ENCODE results near the gene SEBOX.

Gene SEBOX, protein sequence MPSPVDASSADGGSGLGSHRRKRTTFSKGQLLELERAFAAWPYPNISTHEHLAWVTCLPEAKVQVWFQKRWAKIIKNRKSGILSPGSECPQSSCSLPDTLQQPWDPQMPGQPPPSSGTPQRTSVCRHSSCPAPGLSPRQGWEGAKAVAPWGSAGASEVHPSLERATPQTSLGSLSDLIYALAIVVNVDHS

DNA sequence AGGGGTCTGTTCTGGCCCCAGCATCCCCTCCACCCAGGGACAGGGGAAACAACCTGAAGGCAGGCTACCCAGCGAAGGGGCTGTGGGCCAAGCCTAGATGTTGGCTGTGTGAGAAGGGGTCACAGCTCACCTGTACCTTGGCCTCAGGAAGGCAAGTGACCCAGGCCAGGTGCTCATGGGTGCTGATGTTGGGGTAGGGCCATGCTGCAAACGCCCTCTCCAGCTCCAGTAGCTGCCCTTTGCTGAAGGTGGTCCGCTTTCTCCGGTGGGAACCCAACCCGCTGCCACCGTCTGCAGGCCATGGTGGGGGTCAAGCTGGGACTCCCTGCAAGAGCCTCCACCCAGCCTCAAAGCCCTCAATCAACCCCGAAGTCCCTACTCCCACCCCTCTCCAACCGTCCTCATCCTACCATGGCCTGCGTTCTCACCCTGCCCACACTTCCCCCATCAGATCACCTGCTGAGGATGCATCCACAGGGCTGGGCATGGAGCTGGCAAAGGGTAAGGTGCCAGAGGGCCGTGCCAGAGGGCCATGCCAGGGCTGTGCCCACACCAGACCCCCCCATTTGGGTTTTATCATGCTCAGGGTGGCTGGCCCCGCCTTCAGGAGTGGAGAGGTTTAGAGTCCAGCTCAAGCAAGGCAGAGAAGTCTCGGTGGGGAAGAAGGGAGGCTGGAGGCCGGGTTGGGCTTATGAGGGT is at the start of gene SEBOX:
TSS of gene SEBOX (minus strand) at position 535 of the 699 bp plus-strand sequence. CDS start at position 487, 48 bp downstream.
- in situ Hi-C loops (cut with MboI; ENCODE audit: low sequenced_read_pairs): no loop called here

DNA sequence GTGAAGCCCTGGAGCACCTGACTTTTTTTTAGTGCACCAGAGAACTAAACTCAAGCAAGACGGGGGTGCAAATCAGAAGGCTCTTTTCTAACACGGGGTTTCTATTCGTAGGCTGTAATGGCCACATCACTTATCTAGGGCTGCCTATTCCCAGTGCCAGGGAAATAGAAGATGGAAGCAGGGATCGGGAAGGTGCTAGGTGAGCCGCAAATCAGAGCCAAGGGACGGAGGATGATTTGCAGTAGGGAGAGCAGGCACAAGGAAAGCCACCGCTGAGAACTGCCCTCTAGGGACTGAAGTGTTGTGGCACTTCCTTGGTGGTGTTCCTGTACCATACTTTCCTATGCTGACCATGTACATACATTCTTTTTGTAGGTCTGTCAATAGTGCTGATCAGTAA is 48.8 kb upstream of the SEBOX start:
- in situ Hi-C loops (cut with MboI; ENCODE audit: low sequenced_read_pairs): loop anchor here (25.0 kb wide), 3 partner anchors 98 to 627 kb away; partner anchors contain the start of gene FOXN1

DNA sequence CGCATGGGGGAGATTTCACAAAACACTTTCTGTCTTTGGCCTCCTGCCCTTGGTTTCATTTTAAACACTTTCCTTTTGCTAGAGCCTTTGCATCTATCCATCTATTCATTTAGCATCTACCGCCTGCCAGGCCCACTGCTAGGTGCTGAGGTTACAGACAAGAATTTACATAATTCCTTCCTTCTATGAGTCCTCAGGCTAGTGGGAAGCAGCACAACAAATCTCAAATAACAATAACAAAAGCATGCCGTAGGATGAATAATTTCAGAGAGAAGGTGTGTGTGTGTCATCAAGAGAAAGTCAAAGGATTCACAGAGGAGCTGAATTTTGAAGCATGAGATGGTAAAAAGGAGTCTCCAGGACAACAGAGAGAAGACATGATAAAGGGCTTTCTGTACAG is 47.1 kb upstream of the SEBOX start:
- in situ Hi-C loops (cut with MboI; ENCODE audit: low sequenced_read_pairs): loop anchor here (25.0 kb wide), 3 partner anchors 100 to 625 kb away; partner anchors contain the start of gene FOXN1

DNA sequence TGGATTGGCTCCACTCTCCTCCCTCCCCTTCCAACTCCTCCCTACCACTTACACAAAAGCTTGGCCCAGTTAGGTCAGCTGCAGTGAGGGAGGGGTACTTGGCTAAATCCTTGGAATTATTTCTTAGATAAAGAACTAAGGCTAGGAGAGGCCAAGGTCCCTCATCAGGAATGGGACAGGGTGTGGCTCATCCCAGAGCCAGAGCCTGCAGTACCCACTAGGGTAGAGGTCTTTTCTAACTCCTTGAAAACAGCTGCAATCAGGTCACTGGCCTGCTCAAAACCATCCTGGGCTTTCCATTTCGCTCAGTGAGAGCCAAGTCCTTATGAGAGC is 42.9 kb upstream of the SEBOX start:
- in situ Hi-C loops (cut with MboI; ENCODE audit: low sequenced_read_pairs): loop anchor here (25.0 kb wide), 3 partner anchors 104 to 621 kb away; partner anchors contain the start of gene FOXN1

DNA sequence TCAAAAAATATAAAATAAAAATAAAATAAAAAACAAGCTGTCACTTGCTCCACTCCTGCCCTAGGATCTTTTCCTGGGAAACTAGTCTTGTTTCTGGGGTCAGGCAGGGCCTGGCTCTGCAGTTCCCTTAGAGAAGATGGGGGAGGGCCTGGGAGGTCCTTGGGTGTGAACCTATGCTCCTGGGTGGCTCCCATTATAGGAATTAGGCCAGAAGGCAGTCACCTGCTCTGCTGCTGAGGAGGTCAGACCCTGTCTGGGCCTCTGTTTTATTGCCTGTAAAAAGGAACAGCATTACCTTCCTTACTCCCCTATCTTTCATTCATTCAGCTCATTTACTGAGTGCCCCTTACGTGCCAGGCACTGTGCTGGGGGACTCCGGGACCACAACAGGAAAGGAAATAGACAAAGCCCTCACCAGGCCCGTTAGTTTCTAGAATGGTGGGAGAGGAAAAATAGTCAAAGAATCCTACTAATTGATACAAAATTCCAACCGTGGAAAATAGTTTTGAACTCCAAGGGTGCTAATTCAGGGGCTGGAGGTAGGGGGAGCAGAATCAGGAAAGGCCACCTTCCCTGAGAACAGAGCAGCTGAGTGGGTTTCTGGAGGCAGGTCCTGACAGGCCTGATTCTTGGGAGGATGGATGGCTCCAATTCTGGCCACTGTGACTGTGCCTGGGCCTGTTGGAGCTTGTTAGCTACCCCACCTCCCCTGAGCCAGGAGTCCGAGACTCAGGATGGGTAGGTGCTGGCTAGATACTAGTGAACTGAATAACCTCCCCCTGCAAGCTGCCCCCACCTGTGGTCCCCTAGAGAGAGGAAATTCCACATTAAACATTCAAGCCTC is 42.4 kb upstream of the SEBOX start:
- in situ Hi-C loops (cut with MboI; ENCODE audit: low sequenced_read_pairs): loop anchor here (25.0 kb wide), 3 partner anchors 105 to 620 kb away; partner anchors contain the start of gene FOXN1

DNA sequence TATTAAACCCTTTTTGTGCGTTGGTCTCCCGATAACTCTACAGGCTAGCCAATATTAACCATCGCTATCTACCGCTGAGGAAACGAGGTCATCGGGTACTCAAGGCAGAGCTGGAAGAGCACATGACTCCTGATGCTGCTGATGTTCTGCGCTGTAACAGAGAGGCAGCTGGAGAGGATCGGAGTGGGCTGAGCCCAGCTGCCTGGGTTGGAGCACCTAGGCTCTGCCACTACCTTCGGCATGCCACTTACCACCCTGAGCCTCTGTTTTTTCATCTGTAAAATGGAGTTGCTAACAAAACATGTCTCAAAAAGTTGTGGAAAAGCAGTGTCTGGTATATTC is 41.4 kb upstream of the SEBOX start:
- in situ Hi-C loops (cut with MboI; ENCODE audit: low sequenced_read_pairs): loop anchor here (25.0 kb wide), 3 partner anchors 106 to 619 kb away; partner anchors contain the start of gene FOXN1

DNA sequence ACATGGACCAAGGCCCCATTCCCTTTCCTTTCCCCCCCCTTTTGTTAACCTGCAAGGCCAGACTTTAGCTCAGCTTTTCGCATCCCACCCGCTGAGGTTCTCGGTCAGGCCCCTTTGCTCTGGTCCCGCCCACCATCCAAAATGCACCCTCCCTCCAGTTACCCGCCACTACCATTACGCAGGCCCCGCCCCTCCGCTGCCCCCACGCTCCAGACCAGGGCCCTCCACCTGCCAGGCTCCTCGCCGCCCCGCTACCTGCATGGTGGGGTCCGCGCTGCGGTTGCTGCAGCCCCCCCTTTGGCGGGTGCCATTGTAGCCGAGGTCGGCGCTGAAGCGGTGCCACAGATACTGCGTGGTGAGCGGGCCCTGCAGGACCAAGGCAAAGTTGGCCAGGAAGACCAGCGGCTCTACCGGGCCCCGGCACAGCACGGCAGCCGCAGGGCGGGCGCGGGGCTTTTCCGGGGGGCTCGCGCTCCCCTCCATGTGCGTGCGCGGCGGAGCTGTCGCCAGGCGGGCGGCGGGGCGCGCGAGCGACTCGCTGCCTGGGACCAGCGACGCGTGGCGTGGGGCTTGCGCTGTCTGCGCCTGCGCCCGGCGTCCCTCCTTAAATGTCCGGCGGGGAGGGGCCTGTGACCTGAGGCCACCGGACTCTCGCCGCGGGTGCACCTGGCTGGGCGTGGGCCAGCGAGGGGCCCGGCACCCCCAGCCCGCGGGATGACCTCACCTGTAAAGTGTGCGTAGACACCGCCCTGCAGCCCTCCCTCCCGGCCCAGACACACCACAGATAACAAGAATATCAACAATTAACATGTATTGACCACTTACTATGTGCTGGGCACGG is 40.9 kb upstream of the SEBOX start, which contains the start of gene SLC46A1:
TSS of gene SLC46A1 (minus strand) at position 581 of the 841 bp plus-strand sequence. CDS start at position 483, 98 bp downstream.
- in situ Hi-C loops (cut with MboI; ENCODE audit: low sequenced_read_pairs): loop anchor here (25.0 kb wide), 3 partner anchors 106 to 619 kb away; partner anchors contain the start of gene FOXN1

DNA sequence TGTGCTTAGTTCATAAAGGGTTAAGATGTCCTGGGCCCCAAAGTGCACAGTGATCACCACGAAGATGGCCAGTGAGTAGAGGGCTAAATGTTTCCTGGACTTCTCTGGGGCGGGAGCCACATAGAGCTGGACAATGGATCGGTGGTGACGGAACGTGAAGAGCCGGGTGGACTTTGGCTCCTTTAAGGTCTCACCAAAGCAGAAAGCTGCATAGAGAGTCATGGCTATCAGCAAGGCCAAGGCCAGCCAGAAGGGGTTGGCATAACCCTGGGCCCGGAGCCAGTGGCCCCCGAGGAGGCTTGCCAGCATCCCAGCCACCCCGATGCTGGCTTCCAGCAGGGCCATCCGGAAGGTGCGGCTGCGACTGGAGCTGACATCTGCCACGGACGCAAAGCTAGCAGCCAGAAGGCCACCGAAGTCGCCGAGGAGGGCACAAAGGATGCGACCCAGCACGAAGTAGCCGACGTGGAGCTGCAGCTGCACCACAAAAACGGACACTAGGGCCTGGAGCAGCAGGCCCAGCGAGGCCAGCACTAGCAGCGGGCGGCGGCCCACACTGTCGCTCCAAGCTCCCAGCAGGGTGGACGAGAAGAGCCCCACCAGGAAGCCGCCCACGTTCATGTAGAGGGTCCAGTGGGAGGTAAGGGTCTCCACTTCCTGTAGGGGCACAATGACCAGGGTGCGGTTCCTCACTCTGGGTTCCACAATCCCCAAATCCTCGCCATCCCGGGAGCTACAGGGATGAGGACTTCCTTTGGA is 40.0 kb upstream of the SEBOX start:
- in situ Hi-C loops (cut with MboI; ENCODE audit: low sequenced_read_pairs): loop anchor here (25.0 kb wide), 3 partner anchors 107 to 618 kb away; partner anchors contain the start of gene FOXN1

DNA sequence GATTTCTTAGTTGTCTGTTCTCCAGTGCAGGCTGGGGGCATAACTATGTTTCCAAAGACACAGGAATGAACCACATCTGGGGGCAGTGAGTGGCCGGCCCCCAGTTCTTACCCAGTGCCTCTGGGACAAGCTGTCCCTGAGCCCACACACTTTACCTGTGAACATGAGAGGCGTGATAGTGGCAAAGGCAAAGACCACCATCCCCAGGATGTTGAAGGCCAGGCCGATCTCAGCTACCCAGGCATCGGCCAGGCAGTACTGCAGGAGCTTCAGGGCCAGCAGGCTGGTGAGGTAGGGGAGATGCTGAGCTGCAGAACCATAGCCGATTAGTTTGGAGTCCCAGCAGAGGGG is 39.4 kb upstream of the SEBOX start:
- in situ Hi-C loops (cut with MboI; ENCODE audit: low sequenced_read_pairs): loop anchor here (25.0 kb wide), 3 partner anchors 108 to 617 kb away; partner anchors contain the start of gene FOXN1

DNA sequence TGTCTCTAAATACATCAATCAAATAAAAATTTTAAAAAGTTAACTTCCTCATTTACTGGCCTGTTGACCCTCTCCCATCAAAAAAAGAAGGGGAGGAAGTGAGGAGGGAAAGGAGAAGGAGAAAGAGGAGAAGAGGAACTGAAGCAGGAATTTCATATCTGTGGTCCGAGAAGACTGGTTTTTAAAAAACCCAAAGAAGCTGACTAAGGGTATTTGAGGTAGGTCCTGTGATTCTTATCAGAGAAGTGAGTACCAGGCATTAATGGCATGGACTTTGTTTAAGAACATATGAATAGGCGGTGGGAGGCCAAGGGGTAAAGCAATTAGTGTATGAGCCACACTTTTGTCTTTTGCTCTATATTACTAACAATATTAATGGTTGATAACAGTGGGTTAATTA is 39.0 kb upstream of the SEBOX start:
- in situ Hi-C loops (cut with MboI; ENCODE audit: low sequenced_read_pairs): loop anchor here (25.0 kb wide), 3 partner anchors 108 to 617 kb away; partner anchors contain the start of gene FOXN1

DNA sequence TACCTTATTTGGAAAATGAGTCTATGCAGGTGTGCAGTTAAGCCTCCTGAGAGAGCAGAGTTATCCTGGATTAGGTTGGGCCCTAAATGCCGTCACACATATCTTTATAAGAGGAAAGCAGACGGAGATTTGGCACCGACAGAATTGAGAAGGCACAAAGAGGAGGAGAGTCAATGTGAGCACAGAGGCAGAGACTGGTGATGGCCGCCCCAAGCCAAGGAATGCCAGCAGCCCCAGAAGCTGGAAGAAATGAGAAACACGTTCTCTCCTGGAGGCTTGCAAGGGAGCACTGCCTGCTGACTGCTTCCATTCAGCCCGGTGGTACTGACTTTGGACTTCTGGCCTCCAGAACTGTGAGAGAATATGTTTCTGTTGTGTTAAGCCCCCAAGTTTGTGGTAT is 37.8 kb upstream of the SEBOX start:
- in situ Hi-C loops (cut with MboI; ENCODE audit: low sequenced_read_pairs): loop anchor here (25.0 kb wide), 3 partner anchors 109 to 616 kb away; partner anchors contain the start of gene FOXN1

DNA sequence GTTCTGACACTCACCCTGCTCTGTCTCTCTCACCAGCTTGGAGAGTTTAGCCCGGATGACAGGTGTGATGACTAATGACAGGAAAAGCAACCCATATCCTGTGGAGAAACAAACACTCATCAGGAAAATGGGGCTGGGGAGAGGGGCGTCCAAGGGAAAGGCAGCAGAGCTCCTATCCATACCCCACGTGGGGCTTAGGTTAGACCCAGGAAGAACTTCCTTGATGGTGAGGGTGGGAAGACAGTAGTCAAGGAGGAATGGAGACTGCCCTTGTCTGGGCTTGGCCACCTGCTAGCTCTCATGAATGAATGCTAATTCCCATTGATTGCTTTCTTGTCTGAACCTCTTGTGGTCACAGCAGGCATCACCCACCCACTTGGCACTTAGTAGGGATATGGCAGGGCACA is 37.2 kb upstream of the SEBOX start:
- in situ Hi-C loops (cut with MboI; ENCODE audit: low sequenced_read_pairs): loop anchor here (25.0 kb wide), 3 partner anchors 110 to 615 kb away; partner anchors contain the start of gene FOXN1

DNA sequence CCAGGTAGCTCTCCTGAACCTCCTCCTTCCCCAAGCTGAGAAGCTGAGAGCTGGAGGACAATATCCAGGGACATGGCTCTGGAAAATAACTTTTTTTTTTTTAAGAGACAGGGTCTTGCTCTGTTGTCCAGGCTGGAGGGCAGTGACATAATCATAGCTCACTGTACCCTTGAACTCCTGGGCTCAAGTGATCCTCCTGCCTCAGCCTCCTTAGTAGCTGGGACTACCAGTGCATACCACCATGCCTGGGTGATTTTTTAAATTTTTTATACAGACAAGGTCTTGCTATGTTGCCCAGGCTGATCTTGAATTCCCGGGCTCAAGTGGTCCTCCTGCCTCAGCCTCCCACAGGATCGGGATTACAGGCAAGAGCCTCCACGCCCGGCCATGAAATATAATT is 34.8 kb upstream of the SEBOX start:
- in situ Hi-C loops (cut with MboI; ENCODE audit: low sequenced_read_pairs): loop anchor here (25.0 kb wide), 3 partner anchors 112 to 613 kb away; partner anchors contain the start of gene FOXN1

DNA sequence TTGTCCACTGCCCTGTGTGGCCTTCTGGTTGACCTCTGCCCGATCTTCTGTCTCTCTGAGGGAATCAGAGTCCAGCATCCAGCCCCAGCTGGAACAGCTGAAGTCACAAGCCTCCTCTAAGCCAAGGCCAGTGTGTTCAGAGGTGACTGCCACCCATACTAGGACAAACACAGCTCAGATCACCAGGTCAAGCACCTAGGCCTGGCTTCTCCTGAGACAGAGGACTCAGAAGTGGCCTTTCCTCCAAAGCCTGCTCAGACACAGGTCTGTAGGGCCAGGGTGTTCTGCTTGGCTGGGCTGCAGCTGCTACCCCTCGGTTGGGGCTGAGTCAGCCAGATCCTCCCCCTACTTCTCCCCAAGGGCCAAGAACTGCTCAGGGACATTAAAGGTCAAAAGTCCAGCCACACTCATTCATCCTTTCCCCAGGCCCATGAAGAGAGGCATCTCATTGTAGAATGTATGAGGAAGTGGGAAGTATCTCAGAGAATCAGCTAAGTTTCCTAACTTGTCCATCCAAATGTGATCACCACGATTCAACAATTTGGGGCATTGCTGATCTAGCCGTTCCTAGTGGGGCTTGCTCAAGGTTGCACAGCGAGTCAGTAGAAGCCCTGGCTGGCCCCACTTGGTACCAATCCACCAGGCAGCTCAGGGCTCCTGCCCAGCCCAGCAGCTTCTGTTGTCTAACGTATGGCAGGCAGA is 33.4 kb upstream of the SEBOX start:
- in situ Hi-C loops (cut with MboI; ENCODE audit: low sequenced_read_pairs): no loop called here

DNA sequence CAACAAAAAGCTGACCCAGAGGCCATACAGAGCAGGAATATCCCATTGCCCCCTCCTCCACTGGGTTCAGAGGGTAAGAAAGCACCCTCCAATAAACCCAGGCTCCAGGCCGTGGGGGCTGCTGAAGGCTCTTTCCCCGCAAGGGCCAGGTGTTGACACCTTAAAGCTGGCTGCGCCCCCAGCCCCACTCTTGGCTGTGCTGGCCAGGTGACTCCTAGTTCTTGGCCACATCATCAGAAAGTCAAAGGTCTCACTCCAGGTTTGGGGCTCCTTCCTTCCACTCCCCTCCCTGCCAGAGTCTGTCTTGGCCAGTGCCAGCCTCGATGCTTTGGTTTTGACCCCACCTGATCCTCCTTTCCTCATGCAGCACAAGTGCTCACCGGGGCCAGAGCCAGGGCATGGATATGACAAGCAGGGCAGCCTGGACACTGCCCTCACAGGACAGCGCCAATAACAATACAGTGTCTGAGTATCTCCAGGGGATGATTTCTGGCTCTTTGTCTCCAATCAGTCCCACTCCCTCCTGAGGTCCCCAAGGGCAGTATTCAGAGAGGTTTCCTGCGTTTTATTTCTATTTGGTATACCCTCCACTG is 32.8 kb upstream of the SEBOX start:
- in situ Hi-C loops (cut with MboI; ENCODE audit: low sequenced_read_pairs): no loop called here

DNA sequence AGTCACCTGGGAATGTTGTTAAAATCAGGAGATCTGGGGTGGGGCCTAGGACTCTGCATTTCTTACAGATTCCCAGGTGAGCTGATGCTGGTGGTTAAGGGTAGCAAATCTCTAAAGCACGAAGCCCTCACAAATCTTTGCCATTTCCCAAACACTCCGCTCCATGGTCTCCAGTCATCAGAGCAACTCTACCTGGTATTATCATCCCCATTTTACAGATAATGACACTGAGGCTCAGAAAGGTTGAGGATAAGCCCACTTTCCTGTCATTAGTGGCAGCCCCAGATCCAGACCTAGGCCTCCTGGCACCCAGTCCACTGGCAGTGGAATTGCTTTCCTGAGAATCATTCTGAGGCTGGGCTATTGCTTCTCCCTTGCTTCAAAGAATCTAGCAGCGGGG is 32.3 kb upstream of the SEBOX start:
- in situ Hi-C loops (cut with MboI; ENCODE audit: low sequenced_read_pairs): no loop called here

DNA sequence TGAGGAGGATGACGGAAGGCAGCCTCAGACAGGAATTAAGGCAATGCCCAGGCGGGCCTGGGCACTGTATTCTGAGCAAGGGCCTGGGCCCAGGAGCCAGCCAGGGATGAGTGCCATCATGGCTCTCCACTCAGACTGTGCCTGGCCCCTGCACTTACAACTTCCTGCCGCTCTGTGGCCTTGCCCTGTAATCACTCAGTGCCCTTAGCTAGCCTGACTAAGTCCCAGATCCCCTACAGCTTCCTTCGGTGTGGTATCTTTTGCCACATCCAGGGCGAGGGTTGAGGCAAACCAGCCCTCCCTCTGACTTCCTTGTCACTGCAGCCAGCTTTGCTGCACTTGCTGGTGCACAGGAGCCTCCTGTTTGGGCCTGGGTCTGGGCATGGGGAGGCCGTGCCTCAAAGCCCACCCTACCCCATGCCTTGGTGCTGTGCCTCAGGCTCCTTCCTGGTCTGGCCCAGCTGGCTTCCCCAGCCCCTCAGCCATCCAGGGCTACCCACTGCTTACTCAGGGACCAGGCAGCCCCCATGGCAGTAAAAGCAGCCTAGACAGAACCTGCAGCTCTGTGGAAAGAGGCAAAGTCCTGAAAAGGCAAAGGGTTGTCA is 31.7 kb upstream of the SEBOX start:
- in situ Hi-C loops (cut with MboI; ENCODE audit: low sequenced_read_pairs): no loop called here

DNA sequence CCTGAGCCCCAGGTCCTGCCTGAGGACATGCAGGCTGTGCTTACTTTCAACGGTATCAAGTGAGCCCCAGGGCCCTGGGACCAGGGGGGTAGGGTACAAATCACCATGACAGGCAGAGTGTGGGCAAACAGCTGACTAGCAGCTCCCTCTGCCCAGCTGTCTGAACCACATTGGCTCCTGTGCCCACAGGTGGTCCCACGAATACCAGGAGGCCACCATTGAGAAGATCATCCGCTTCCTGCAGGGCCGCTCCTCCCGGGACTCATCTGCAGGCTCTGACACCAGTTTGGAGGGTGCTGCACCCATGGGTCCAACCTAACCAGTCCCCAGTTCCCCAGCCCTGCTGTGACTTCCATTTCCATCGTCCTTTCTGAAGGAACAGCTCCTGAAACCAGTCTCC is 31.0 kb upstream of the SEBOX start:
- in situ Hi-C loops (cut with MboI; ENCODE audit: low sequenced_read_pairs): no loop called here
